GM21619 (cell line): ENCODE results near the gene THRB.
"Not testable (repeated sequence)": the region's sequence is repeated elsewhere in the genome, so short reads cannot be mapped to it uniquely, and the experiment has no call there.

Experiments used
- ATAC-seq: cut with Tn5 transposase; IDR thresholded peaks from one replicate; pipeline ENCODE4 v1.9.1; 2021; ENCODE audit not compliant: unreplicated experiment

The THRB gene

GRCh38 chr3:24410860-24411259 lies 83.8 kb downstream of the THRB start:
- ATAC-seq: no peak

- no peak for ATAC-seq
These were observed 86.5 kb downstream of the THRB start for GRCh38 chr3:24407980-24408680.

GRCh38 chr3:24406900-24407299 lies 87.8 kb downstream of the THRB start:
- no peak for ATAC-seq

- ATAC-seq: no peak
These were observed 89.6 kb downstream of the THRB start for GRCh38 chr3:24405057-24405456.

- ATAC-seq: no peak
These were observed 92.9 kb downstream of the THRB start for GRCh38 chr3:24401811-24402185.

GRCh38 chr3:24401090-24401810 lies 93.4 kb downstream of the THRB start:
- no peak for ATAC-seq

GRCh38 chr3:24400450-24400849 lies 94.2 kb downstream of the THRB start:
- ATAC-seq: no peak

GRCh38 chr3:24400015-24400414 lies 94.6 kb downstream of the THRB start:
- ATAC-seq: no peak

GRCh38 chr3:24399614-24400013 lies 95.0 kb downstream of the THRB start:
- ATAC-seq: no peak

- not testable (repeated sequence) for ATAC-seq
These were observed 95.9 kb downstream of the THRB start for GRCh38 chr3:24398712-24399111.

- no peak for ATAC-seq
These were observed 98.3 kb downstream of the THRB start for GRCh38 chr3:24396338-24396737.

- ATAC-seq: no peak
These were observed 99.9 kb downstream of the THRB start for GRCh38 chr3:24394754-24395153.

- ATAC-seq: no peak
These were observed 101.3 kb downstream of the THRB start for GRCh38 chr3:24393316-24393715.

GRCh38 chr3:24390169-24391130 lies 104.2 kb downstream of the THRB start:
- ATAC-seq: no peak

- no peak for ATAC-seq
These were observed 105.3 kb downstream of the THRB start for GRCh38 chr3:24389108-24390090.

GRCh38 chr3:24388611-24389010 lies 106.0 kb downstream of the THRB start:
- ATAC-seq: no peak

GRCh38 chr3:24388159-24388558 lies 106.5 kb downstream of the THRB start:
- no peak for ATAC-seq

GRCh38 chr3:24387493-24387892 lies 107.2 kb downstream of the THRB start:
- no peak for ATAC-seq

- no peak for ATAC-seq
These were observed 107.7 kb downstream of the THRB start for GRCh38 chr3:24387000-24387399.

- ATAC-seq: no peak
These were observed 108.2 kb downstream of the THRB start for GRCh38 chr3:24386458-24386857.
